GM23248 (cell line): ENCODE measurements around the gene IP6K1. TPM values are rescaled to one million over a fixed set of nuclear protein-coding genes. Genes with fewer than 3 reads are reported as not detected.
A peak's percentile ranks its signal among the peaks of the same experiment; 100 is the strongest.

Experiments used
- DNase-seq: peaks from one replicate; pipeline ENCODE4 v3.0.0-alpha.2; 2015
- H2AFZ ChIP-seq: fragments of 200-600 bp; sonication (generic); 2 replicates; pipeline ENCODE4 v1.6.1; 2016; ENCODE audit warnings: antibody characterized with exemption
- H3F3A ChIP-seq: fragments of 200-600 bp; sonication (generic); 2 replicates; pipeline ENCODE4 v1.6.1; 2016; ENCODE audit warnings: mild to moderate bottlenecking, antibody characterized with exemption, mixed run types; ENCODE audit not compliant: insufficient read depth
- H3K27ac ChIP-seq: fragments of 200-600 bp; sonication (generic); 2 replicates; pipeline ENCODE4 v1.5.1; 2016; ENCODE audit warnings: mild to moderate bottlenecking
- H3K27me3 ChIP-seq: fragments of 200-600 bp; sonication (generic); replicated peaks from 2 replicates; pipeline ENCODE4 v1.6.1; 2016; ENCODE audit warnings: mild to moderate bottlenecking; ENCODE audit not compliant: insufficient read depth
- H3K36me3 ChIP-seq: fragments of 200-600 bp; sonication (generic); 2 replicates; pipeline ENCODE4 v1.6.1; 2016; ENCODE audit warnings: low read depth, mild to moderate bottlenecking
- H3K4me1 ChIP-seq: fragments of 200-600 bp; sonication (generic); 2 replicates; pipeline ENCODE4 v1.6.1; 2016; ENCODE audit warnings: mild to moderate bottlenecking; ENCODE audit not compliant: insufficient read depth
- H3K4me2 ChIP-seq: fragments of 200-600 bp; sonication (generic); one replicate; pipeline ENCODE4 v1.6.1; 2016; ENCODE audit warnings: mild to moderate bottlenecking; ENCODE audit not compliant: unreplicated experiment
- H3K4me3 ChIP-seq: fragments of 200-600 bp; sonication (generic); 2 replicates; pipeline ENCODE4 v1.5.1; 2016; ENCODE audit warnings: mild to moderate bottlenecking
- H3K79me2 ChIP-seq: fragments of 200-600 bp; sonication (generic); 2 replicates; pipeline ENCODE4 v1.6.1; 2016; ENCODE audit warnings: mild to moderate bottlenecking; ENCODE audit not compliant: insufficient read depth
- H3K9ac ChIP-seq: fragments of 200-600 bp; sonication (generic); 2 replicates; pipeline ENCODE4 v1.6.1; 2016; ENCODE audit warnings: mild to moderate bottlenecking
- H3K9me2 ChIP-seq: fragments of 200-600 bp; sonication (generic); 2 replicates; pipeline ENCODE4 v1.6.1; 2016; ENCODE audit warnings: mixed run types, mild to moderate bottlenecking, moderate library complexity; ENCODE audit not compliant: insufficient read depth
- H3K9me3 ChIP-seq: fragments of 200-600 bp; sonication (generic); one replicate; pipeline ENCODE4 v1.6.1; 2017; ENCODE audit warnings: low read depth
- H4K20me1 ChIP-seq: fragments of 200-600 bp; sonication (generic); 2 replicates; pipeline ENCODE4 v1.6.0; 2016; ENCODE audit not compliant: insufficient read depth
- EZH2 ChIP-seq: fragments of 200-600 bp; sonication (generic); IDR thresholded peaks from 2 replicates; pipeline ENCODE4 v1.6.1; 2018; ENCODE audit warnings: antibody characterized with exemption, mild to moderate bottlenecking; ENCODE audit not compliant: insufficient read depth, poor library complexity, severe bottlenecking
- EZH2phosphoT487 ChIP-seq: fragments of 200-600 bp; sonication (generic); IDR thresholded peaks from 2 replicates; pipeline ENCODE4 v1.6.1; 2018; ENCODE audit warnings: antibody characterized with exemption, moderate library complexity, mild to moderate bottlenecking, low read depth; ENCODE audit not compliant: insufficient read depth
- WGBS, 2 experiments: methylation state at CpG; one replicate each; pipeline ENCODE4 v1.1.6; 2015 to 2017; ENCODE audit warnings: low lambda C conversion rate in 2 of 2, low coverage in 1 of 2; ENCODE audit errors: missing lambda C conversion rate in 2 of 2; 5-methylcytosine and 5-hydroxymethylcytosine counted together
- in situ Hi-C: fragments of 300-500 bp; cut with MboI; formaldehyde crosslinking; loops from 2 replicates; pipeline ENCODE4 v1.15.0; 2020
- polyA plus RNA-seq: library from polyadenylated mRNA; unstranded; fragments of >200 nt; fragmentation: Nextera tagmentation; extraction: Ambion mirVana; gene quantifications from 2 replicates; pipeline ENCODE4 v1.2.1, GENCODE V29; 2016
- total RNA-seq: library from RNA; depleted of rRNA; stranded (reverse); fragments of >200 nt; shearing (Covaris generic); gene quantifications from 2 replicates; pipeline ENCODE4 v1.2.3, GENCODE V29; 2014

Gene IP6K1
- total and polyA plus RNA-seq, 2 experiments from 2014 or later: 18.7 to 27.2 TPM

GRCh38 chr3:49721596-49721895 lies 64.8 kb downstream of the IP6K1 start:
- Histone ChIP-seq H3K9me3 (no peaks in the 10 kb centered on the region), H3K36me3 (no peaks in the 10 kb centered on the region), H3K79me2 (peaks cover 18% of the 10 kb centered on the region), H4K20me1 (no peaks in the 10 kb centered on the region), H3K9me2 (no peaks in the 10 kb centered on the region), H3F3A (peaks cover 10% of the 10 kb centered on the region; the same call in 1 of the 2 replicates), H3K27me3 (no peaks in the 10 kb centered on the region), H3K4me3 (no peak overlapping the region), H3K9ac (no peak overlapping the region), H3K27ac (no peak overlapping the region), H2AFZ (no peak overlapping the region), H3K4me1 (peaks cover 7% of the 10 kb centered on the region; the same call in 1 of the 2 replicates), H3K4me2 (no peak overlapping the region)
- 43 to 46% methylated on average over 8 to 9 of the region's 9 CpGs for WGBS, 2 experiments
- DNase-seq: no peak
- in situ Hi-C loops: no loop called here
- TF ChIP-seq EZH2phosphoT487 (no peak), EZH2 (no peak)

GRCh38 chr3:49720855-49721595 lies 65.3 kb downstream of the IP6K1 start:
- H3K4me3 ChIP-seq: no peak overlapping the region
- no peaks in the 10 kb centered on the region for H3K27me3 ChIP-seq
- H3K4me2 ChIP-seq: no peak overlapping the region
- H3K36me3 ChIP-seq: no peaks in the 10 kb centered on the region
- no peak overlapping the region for H2AFZ ChIP-seq
- peaks cover 18% of the 10 kb centered on the region for H3K79me2 ChIP-seq
- H4K20me1 ChIP-seq: no peaks in the 10 kb centered on the region
- WGBS, 2 experiments: 73 to 81% methylated on average over 4 of the region's 4 CpGs
- H3K9me2 ChIP-seq: no peaks in the 10 kb centered on the region
- peaks cover 10% of the 10 kb centered on the region; the same call in 1 of the 2 replicates for H3F3A ChIP-seq
- no peak overlapping the region for H3K9ac ChIP-seq
- no peaks in the 10 kb centered on the region for H3K9me3 ChIP-seq
- peaks cover 7% of the 10 kb centered on the region; the same call in 1 of the 2 replicates for H3K4me1 ChIP-seq
- in situ Hi-C loops: no loop called here
- H3K27ac ChIP-seq: no peak overlapping the region
- TF ChIP-seq EZH2phosphoT487 (no peak), EZH2 (no peak)
- no peak for DNase-seq

- no peaks in the 10 kb centered on the region for H3K9me3 ChIP-seq
- H3K27ac ChIP-seq: peak within 1 kb of the TSS; percentile 35; the same call in 1 of the 2 replicates
- no peaks in the 10 kb centered on the region for H3K27me3 ChIP-seq
- no peaks in the 10 kb centered on the region for H4K20me1 ChIP-seq
- H3K9ac ChIP-seq: peak within 1 kb of the TSS; percentile 60
- no peaks in the 10 kb centered on the region for H3K9me2 ChIP-seq
- TF ChIP-seq EZH2: no peak
- TF ChIP-seq EZH2phosphoT487: no peak
- no peaks in the 10 kb centered on the region for H3K36me3 ChIP-seq
- WGBS, 2 experiments: 2 to 4% methylated on average over 45 of the region's 50 CpGs
- H3K4me2 ChIP-seq: peak within 1 kb of the TSS; percentile 60
- H2AFZ ChIP-seq: no peak within 1 kb of the TSS
- H3K79me2 ChIP-seq: peaks cover 18% of the 10 kb centered on the region
- H3K4me3 ChIP-seq: peak within 1 kb of the TSS; percentile 64
- 0 out of 2 replicates have a peak, but pooled peaks cover 10% of the 10 kb centered on the region for H3F3A ChIP-seq
- peaks cover 7% of the 10 kb centered on the region; the same call in 1 of the 2 replicates for H3K4me1 ChIP-seq
- in situ Hi-C loops: no loop called here
- peak; percentile 99 for DNase-seq
These were observed 67.0 kb downstream of the IP6K1 start, which contains the start of gene AMIGO3 for GRCh38 chr3:49719214-49719884. Gene AMIGO3, minus strand, starts transcription at chr3:49719684. Its CDS starts 219 bp downstream, at chr3:49719465.

GRCh38 chr3:49718858-49719213 lies 67.5 kb downstream of the IP6K1 start:
- no peaks in the 10 kb centered on the region for H3K36me3 ChIP-seq
- H3K79me2 ChIP-seq: peaks cover 18% of the 10 kb centered on the region
- 0 out of 2 replicates have a peak, but pooled peaks cover 10% of the 10 kb centered on the region for H3F3A ChIP-seq
- peak overlapping the region; percentile 60 for H3K4me2 ChIP-seq
- H3K27me3 ChIP-seq: no peaks in the 10 kb centered on the region
- H3K9me3 ChIP-seq: no peaks in the 10 kb centered on the region
- H2AFZ ChIP-seq: no peak overlapping the region
- no peak for DNase-seq
- TF ChIP-seq EZH2phosphoT487: no peak
- no peak for TF ChIP-seq EZH2
- WGBS, 2 experiments: 18% methylated on average over 33 of the region's 33 CpGs
- no peak overlapping the region for H3K9ac ChIP-seq
- H3K4me3 ChIP-seq: peak overlapping the region; percentile 64
- H3K27ac ChIP-seq: no peak overlapping the region
- peaks cover 7% of the 10 kb centered on the region; the same call in 1 of the 2 replicates for H3K4me1 ChIP-seq
- H4K20me1 ChIP-seq: no peaks in the 10 kb centered on the region
- no peaks in the 10 kb centered on the region for H3K9me2 ChIP-seq
- in situ Hi-C loops: no loop called here
